Ectodermal cell (in vitro differentiated cells): ENCODE data around the gene C10orf105.

Source experiments
- H3K27ac ChIP-seq: 2 replicates; pipeline ENCODE4 v1.7.0; 2013; ENCODE audit warnings: mild to moderate bottlenecking, low read depth, low read length; ENCODE audit not compliant: insufficient read depth, poor library complexity, severe bottlenecking
- H3K27me3 ChIP-seq: 2 replicates; pipeline ENCODE4 v1.7.0; 2013; ENCODE audit warnings: mild to moderate bottlenecking, low read length; ENCODE audit not compliant: insufficient read depth, control insufficient read depth, poor library complexity, severe bottlenecking
- H3K36me3 ChIP-seq: one replicate; pipeline ENCODE4 v1.7.0; 2013; ENCODE audit warnings: low read length; ENCODE audit not compliant: control insufficient read depth, insufficient read depth
- H3K4me1 ChIP-seq: one replicate; pipeline ENCODE4 v1.7.0; 2013; ENCODE audit warnings: low read length; ENCODE audit not compliant: control insufficient read depth, insufficient read depth
- H3K4me3 ChIP-seq: 2 replicates; pipeline ENCODE4 v1.7.0; 2013; ENCODE audit warnings: low read depth, low read length, control low read depth; ENCODE audit not compliant: insufficient read depth
- H3K9me3 ChIP-seq: 2 replicates; pipeline ENCODE4 v1.7.0; 2013; ENCODE audit warnings: mild to moderate bottlenecking, low read length, moderate library complexity; ENCODE audit not compliant: control insufficient read depth
- WGBS, 2 experiments: methylation state at CpG; one replicate each; pipeline ENCODE4 v1.1.7; 2013; ENCODE audit warnings: missing lambda C conversion rate in 2 of 2; 5-methylcytosine and 5-hydroxymethylcytosine counted together

C10orf105 gene

DNA sequence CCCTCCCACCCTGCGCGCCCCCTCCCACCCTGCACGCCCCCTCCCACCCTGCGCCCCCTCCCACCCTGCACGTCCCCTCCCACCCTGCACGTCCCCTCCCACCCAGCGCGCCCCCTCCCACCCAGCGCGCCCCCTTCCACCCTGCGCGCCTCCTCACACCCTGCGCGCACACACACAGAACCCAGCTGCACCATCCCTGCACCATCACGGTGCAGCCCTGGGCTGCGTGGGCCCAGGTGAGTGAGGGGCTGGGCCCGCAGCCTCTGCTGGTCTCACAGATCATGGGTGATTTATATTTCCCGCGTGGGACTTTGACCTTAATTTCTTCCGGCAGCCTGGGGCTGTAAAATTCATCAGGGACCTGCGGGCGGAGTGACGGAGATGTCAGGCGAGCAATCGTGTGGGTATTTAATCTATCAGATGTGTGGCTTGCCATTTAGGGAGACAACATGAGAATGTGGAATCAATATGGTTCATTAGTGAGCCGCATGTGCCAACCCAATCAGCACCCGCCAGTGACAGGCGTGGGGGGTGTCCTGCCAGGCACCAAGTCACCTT lies 57.7 kb downstream of the C10orf105 start:
- no peaks in the 10 kb centered on the region for H3K9me3 ChIP-seq
- no peaks in the 10 kb centered on the region for H3K36me3 ChIP-seq
- no peak overlapping the region for H3K27ac ChIP-seq
- H3K4me1 ChIP-seq: peaks cover 43% of the 10 kb centered on the region
- H3K4me3 ChIP-seq: no peak overlapping the region
- peaks cover 3% of the 10 kb centered on the region for H3K27me3 ChIP-seq
- WGBS, 2 experiments: 93% methylated on average over 19 to 23 of the region's 28 CpGs
